ENCODE measurements around the gene TNRC6C.

TNRC6C gene
- 109 to 110 reads per million in 2 donors for total RNA-seq

- peak; percentile 99 to 100 (median 100) for DNase-seq
Observed at GRCh38 chr17:77957857-77958715, at the start of gene TNRC6C. Gene TNRC6C (plus strand): TSS chr17:77958703. CDS start chr17:78004207, 45,504 bp downstream.

- no peak for DNase-seq
Observed at GRCh38 chr17:77909236-77909635, 49.3 kb upstream of the TNRC6C start.

GRCh38 chr17:77909816-77910215 is 48.7 kb upstream of the TNRC6C start:
- no peak for DNase-seq

GRCh38 chr17:77914385-77915254 is 43.9 kb upstream of the TNRC6C start:
- DNase-seq = no peak

GRCh38 chr17:77915594-77916021 is 42.9 kb upstream of the TNRC6C start:
- DNase-seq = no peak

GRCh38 chr17:77916264-77916663 is 42.2 kb upstream of the TNRC6C start:
- DNase-seq = no peak

- no peak for DNase-seq
Observed at GRCh38 chr17:77916703-77917481, 41.6 kb upstream of the TNRC6C start.

GRCh38 chr17:77919276-77919675 is 39.2 kb upstream of the TNRC6C start:
- no peak for DNase-seq

GRCh38 chr17:77923135-77923534 is 35.4 kb upstream of the TNRC6C start:
- DNase-seq = no peak

GRCh38 chr17:77923776-77924513 is 34.6 kb upstream of the TNRC6C start:
- no peak for DNase-seq

- no peak for DNase-seq
Observed at GRCh38 chr17:77924757-77925336, 33.7 kb upstream of the TNRC6C start.

GRCh38 chr17:77925831-77926543 is 32.5 kb upstream of the TNRC6C start:
- no peak for DNase-seq

- DNase-seq = no peak
Observed at GRCh38 chr17:77926981-77927380, 31.5 kb upstream of the TNRC6C start.

- DNase-seq = no peak
Observed at GRCh38 chr17:77927777-77928518, 30.6 kb upstream of the TNRC6C start.

- DNase-seq = no peak
Observed at GRCh38 chr17:77928519-77929179, 29.9 kb upstream of the TNRC6C start.

GRCh38 chr17:77929180-77929564 is 29.3 kb upstream of the TNRC6C start:
- DNase-seq = no peak

- DNase-seq = no peak
Observed at GRCh38 chr17:77929871-77930436, 28.5 kb upstream of the TNRC6C start.

- no peak for DNase-seq
Observed at GRCh38 chr17:77930780-77931768, 27.4 kb upstream of the TNRC6C start.

Measured in T-helper 2 cell (primary cell).